Fibroblast of lung (primary cell): ENCODE results near the gene SLC22A9. TPM values are rescaled to one million over a fixed set of nuclear protein-coding genes. Genes with fewer than 3 reads are reported as not detected.
"Not testable (repeated sequence)": the region's sequence is repeated elsewhere in the genome, so short reads cannot be mapped to it uniquely, and the experiment has no call there.

Experiments
- DNase-seq, 2 donors: peaks; one replicate each; pipeline versions ENCODE4 v3.0.0 to v3.0.0-alpha.2; 2010; ENCODE audit warnings: low read depth in 2 of 2
- H2AFZ ChIP-seq: 2 replicates; pipeline ENCODE4 v1.5.1; 2012; ENCODE audit warnings: low read length, control low read depth, inconsistent platforms
- H3K27ac ChIP-seq: 2 replicates; pipeline ENCODE4 v1.5.1; 2011; ENCODE audit warnings: low read length, control low read depth; ENCODE audit not compliant: insufficient read depth
- H3K27me3 ChIP-seq: 2 replicates; pipeline ENCODE4 v1.5.1; 2011; ENCODE audit warnings: mild to moderate bottlenecking, low read length; ENCODE audit not compliant: control insufficient read depth, insufficient read depth
- H3K36me3 ChIP-seq: 2 replicates; pipeline ENCODE4 v1.5.1; 2011; ENCODE audit warnings: low read length; ENCODE audit not compliant: control insufficient read depth, insufficient read depth
- H3K4me1 ChIP-seq: 2 replicates; pipeline ENCODE4 v1.5.1; 2011; ENCODE audit warnings: low read length; ENCODE audit not compliant: control insufficient read depth, insufficient read depth; ENCODE audit errors: extremely low read depth
- H3K4me2 ChIP-seq: 2 replicates; pipeline ENCODE4 v1.5.1; 2011; ENCODE audit warnings: low read length, control low read depth; ENCODE audit not compliant: insufficient read depth; ENCODE audit errors: extremely low read depth
- H3K4me3 ChIP-seq, 4 experiments: fragments of 200-600 bp in 1 of 4; sonication (generic) in 1 of 4; replicated peaks in 1 of 4; 2 replicates each; pipeline ENCODE4 v1.5.1; 2011 to 2016; ENCODE audit warnings: low read length in 4 of 4, low read depth in 3 of 4, mild to moderate bottlenecking in 3 of 4, control low read depth in 2 of 4, inconsistent platforms in 1 of 4, mixed read lengths in 1 of 4; ENCODE audit not compliant: insufficient read depth in 1 of 4; ENCODE audit errors: control extremely low read depth in 1 of 4
- H3K79me2 ChIP-seq: 2 replicates; pipeline ENCODE4 v1.5.1; 2012; ENCODE audit warnings: mild to moderate bottlenecking, low read length, inconsistent platforms; ENCODE audit not compliant: control insufficient read depth, insufficient read depth
- H3K9ac ChIP-seq: 2 replicates; pipeline ENCODE4 v1.5.1; 2011; ENCODE audit warnings: mild to moderate bottlenecking, low read length, control low read depth; ENCODE audit not compliant: insufficient read depth
- H3K9me3 ChIP-seq: 2 replicates; pipeline ENCODE4 v1.5.1; 2012; ENCODE audit warnings: low read depth, low read length; ENCODE audit not compliant: control insufficient read depth, insufficient read depth
- H4K20me1 ChIP-seq: 2 replicates; pipeline ENCODE4 v1.5.1; 2011; ENCODE audit warnings: low read length; ENCODE audit not compliant: control insufficient read depth, insufficient read depth; ENCODE audit errors: extremely low read depth
- CTCF ChIP-seq, 2 donors: IDR thresholded peaks in 1 of 2; conservative IDR thresholded peaks in 1 of 2; 1 replicate in 1 of 2; 2 replicates in 1 of 2; pipeline ENCODE4 v1.5.1; 2011 to 2012; ENCODE audit warnings: low read length in 2 of 2, control low read depth in 1 of 2, inconsistent platforms in 1 of 2, low read depth in 1 of 2, mild to moderate bottlenecking in 1 of 2
- EZH2 ChIP-seq: IDR thresholded peaks from 2 replicates; pipeline ENCODE4 v1.5.1; 2012; ENCODE audit warnings: low read length, control low read depth, mild to moderate bottlenecking; ENCODE audit errors: missing control alignments
- polyA plus RNA-seq, 2 donors: library from polyadenylated mRNA; depleted of rRNA in 1 of 2; stranded (reverse) in 1 of 2; unstranded in 1 of 2; fragments of >200 nt; gene quantifications; 2 replicates each; pipeline ENCODE4 v1.2.1, GENCODE V29; 2011 to 2012; ENCODE audit warnings: missing spikeins in 1 of 2
- total RNA-seq: library from RNA; depleted of rRNA; stranded (reverse); fragments of >200 nt; gene quantifications from 2 replicates; pipeline ENCODE4 v1.2.1, GENCODE V29; 2014

Gene SLC22A9
- total and polyA plus RNA-seq, 2 donors (not counting 1 experiment from before 2014, with no cell fraction given), result not detected

DNA sequence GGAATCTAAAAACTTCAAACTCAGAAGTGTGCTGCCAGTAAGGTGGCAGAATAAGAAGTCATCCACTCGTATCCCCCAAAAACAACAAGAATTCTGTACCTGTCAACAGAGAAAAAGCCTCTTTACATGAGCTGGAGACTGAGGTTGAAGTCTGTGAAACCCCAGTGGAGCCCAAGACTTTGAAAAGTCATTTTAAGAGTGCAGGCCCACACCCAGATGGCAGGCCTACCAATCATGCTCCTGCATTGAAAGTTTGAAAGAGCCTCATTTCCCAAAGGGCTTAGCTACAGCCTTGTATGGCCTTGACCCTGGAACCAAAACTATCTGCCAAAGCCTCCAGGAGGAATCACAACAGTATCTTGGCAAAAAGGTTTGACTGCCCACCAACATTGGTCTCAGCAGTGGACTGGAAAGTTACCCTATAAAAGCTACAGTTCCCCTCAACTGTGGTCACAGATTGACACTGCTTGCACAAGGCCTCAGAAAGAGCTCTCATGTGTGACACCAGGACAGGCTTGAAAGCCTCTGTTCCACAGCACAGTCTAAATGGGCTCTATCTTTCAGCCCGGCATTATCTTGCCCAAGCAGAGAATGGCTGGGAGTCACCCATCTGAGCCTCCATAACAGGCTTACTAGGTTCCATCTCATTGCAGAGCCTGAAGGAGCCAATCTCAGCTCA is 47.7 kb downstream of the SLC22A9 start:
- Histone ChIP-seq H2AFZ (no peak overlapping the region), H3K27ac (no peak overlapping the region), H3K36me3 (no peaks in the 10 kb centered on the region), H3K9ac (no peak overlapping the region), H4K20me1 (no peaks in the 10 kb centered on the region), H3K4me1 (no peaks in the 10 kb centered on the region), H3K4me3 (no peak overlapping the region), H3K27me3 (no peaks in the 10 kb centered on the region), H3K79me2 (no peaks in the 10 kb centered on the region), H3K9me3 (no peaks in the 10 kb centered on the region), H3K4me2 (no peak overlapping the region)
- DNase-seq, result no peak
- no peak for TF ChIP-seq CTCF (conservative IDR thresholded peaks at IDR 0.05 in 1 of 2, IDR thresholded peaks at IDR 0.05 in 1 of 2; ENCODE audit: low read depth in 1 of 2, low read length in 2 of 2)
- no peak for TF ChIP-seq EZH2

DNA sequence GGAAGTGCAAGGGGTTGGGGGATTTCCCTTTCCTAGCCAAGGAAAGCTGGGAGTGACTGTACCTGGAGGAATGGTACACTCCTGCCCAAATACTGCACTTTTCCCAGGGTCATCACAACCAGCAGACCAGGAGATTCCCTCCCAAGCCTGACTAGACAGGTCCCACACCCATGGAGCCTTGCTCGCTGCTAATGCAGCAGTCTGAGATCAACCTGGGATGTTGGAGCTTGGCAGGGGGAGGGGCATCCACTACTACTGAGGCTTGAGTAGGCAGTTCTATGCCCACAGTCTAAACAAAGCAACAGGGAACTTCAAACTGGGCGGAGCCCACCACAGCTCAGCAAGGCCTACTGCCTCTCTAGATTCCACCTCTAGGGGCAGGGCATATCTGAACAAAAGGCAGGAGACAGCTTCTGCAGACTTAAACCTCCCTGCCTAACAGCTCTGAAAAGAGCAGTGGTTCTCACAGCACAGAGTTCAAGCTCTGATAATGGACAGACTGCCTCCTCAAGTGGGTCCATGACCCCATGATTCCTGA is 58.5 kb downstream of the SLC22A9 start:
- Histone ChIP-seq H3K4me1 (no peaks in the 10 kb centered on the region), H3K79me2 (no peaks in the 10 kb centered on the region), H3K9ac (no peak overlapping the region), H3K4me3 (no peak overlapping the region), H2AFZ (no peak overlapping the region), H3K27me3 (peaks cover 3% of the 10 kb centered on the region), H3K27ac (no peak overlapping the region), H4K20me1 (no peaks in the 10 kb centered on the region), H3K36me3 (no peaks in the 10 kb centered on the region), H3K4me2 (no peak overlapping the region), H3K9me3 (no peaks in the 10 kb centered on the region)
- TF ChIP-seq CTCF (conservative IDR thresholded peaks at IDR 0.05 in 1 of 2, IDR thresholded peaks at IDR 0.05 in 1 of 2; ENCODE audit: low read depth in 1 of 2, low read length in 2 of 2) (no peak), EZH2 (no peak)
- DNase-seq, result no peak

- H3K9ac ChIP-seq, H3K36me3 ChIP-seq, H3K4me3 ChIP-seq, H3K4me1 ChIP-seq, H3K27me3 ChIP-seq, H3K27ac ChIP-seq, DNase-seq, H2AFZ ChIP-seq, H3K4me2 ChIP-seq, H3K79me2 ChIP-seq, H4K20me1 ChIP-seq, H3K9me3 ChIP-seq: not testable (repeated sequence)
Measured at GRCh38 chr11:63430731-63431130, 61.1 kb downstream of the SLC22A9 start.

DNA sequence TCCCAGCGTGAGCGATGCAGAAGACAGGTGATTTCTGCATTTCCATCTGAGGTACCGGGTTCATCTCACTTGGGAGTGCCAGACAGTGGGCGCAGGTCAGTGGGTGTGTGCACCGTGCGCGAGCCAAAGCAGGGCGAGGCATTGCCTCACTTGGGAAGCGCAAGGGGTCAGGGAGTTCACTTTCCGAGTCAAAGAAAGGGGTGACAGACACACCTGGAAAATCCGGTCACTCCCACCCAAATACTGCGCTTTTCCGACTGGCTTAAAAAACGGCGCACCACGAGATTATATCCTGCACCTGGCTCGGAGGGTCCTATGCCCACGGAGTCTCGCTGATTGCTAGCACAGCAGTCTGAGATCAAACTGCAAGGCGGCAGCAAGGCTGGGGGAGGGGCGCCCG is 65.8 kb downstream of the SLC22A9 start:
- H3K4me1 ChIP-seq, H3K27ac ChIP-seq, H3K9me3 ChIP-seq, DNase-seq, H4K20me1 ChIP-seq, H3K4me2 ChIP-seq, H3K4me3 ChIP-seq, H3K79me2 ChIP-seq, H3K9ac ChIP-seq, H3K36me3 ChIP-seq, H2AFZ ChIP-seq, H3K27me3 ChIP-seq: not testable (repeated sequence)

GRCh38 chr11:63435831-63436230 is 66.2 kb downstream of the SLC22A9 start:
- not testable (repeated sequence) for H3K9ac ChIP-seq, H3K79me2 ChIP-seq, H4K20me1 ChIP-seq, H3K4me3 ChIP-seq, H3K36me3 ChIP-seq, H3K9me3 ChIP-seq, H3K27ac ChIP-seq, H3K4me1 ChIP-seq, H2AFZ ChIP-seq, DNase-seq, H3K4me2 ChIP-seq, H3K27me3 ChIP-seq
